HUES64 (cell line): ENCODE data around the gene SRP54.
"Not testable (repeated sequence)": the region's sequence is repeated elsewhere in the genome, so short reads cannot be mapped to it uniquely, and the experiment has no call there.

Experiments used
- H3K27ac ChIP-seq: 2 replicates; pipeline ENCODE4 v1.7.0; 2013; ENCODE audit warnings: low read depth, low read length, inconsistent platforms
- H3K27me3 ChIP-seq: 2 replicates; pipeline ENCODE4 v1.6.1; 2013; ENCODE audit warnings: mild to moderate bottlenecking, low read length; ENCODE audit not compliant: insufficient read depth
- H3K36me3 ChIP-seq: 2 replicates; pipeline ENCODE4 v1.6.1; 2013; ENCODE audit warnings: mild to moderate bottlenecking, low read length; ENCODE audit not compliant: insufficient read depth
- H3K4me1 ChIP-seq: 2 replicates; pipeline ENCODE4 v1.6.1; 2013; ENCODE audit warnings: mild to moderate bottlenecking, low read length, moderate library complexity; ENCODE audit not compliant: insufficient read depth
- H3K4me3 ChIP-seq: 2 replicates; pipeline ENCODE4 v1.5.1; 2013; ENCODE audit warnings: mild to moderate bottlenecking, low read length, moderate library complexity
- H3K9ac ChIP-seq: 2 replicates; pipeline ENCODE4 v1.6.1; 2013; ENCODE audit warnings: mild to moderate bottlenecking, low read depth, low read length
- H3K9me3 ChIP-seq: 2 replicates; pipeline ENCODE4 v1.6.1; 2013; ENCODE audit warnings: low read depth, low read length; ENCODE audit not compliant: insufficient read depth
- WGBS: fragments of 150-250, 120-280 bp; methylation state at CpG from one replicate; pipeline ENCODE4 v1.1.7; 2013; ENCODE audit warnings: missing lambda C conversion rate; 5-methylcytosine and 5-hydroxymethylcytosine counted together

The SRP54 gene

DNA sequence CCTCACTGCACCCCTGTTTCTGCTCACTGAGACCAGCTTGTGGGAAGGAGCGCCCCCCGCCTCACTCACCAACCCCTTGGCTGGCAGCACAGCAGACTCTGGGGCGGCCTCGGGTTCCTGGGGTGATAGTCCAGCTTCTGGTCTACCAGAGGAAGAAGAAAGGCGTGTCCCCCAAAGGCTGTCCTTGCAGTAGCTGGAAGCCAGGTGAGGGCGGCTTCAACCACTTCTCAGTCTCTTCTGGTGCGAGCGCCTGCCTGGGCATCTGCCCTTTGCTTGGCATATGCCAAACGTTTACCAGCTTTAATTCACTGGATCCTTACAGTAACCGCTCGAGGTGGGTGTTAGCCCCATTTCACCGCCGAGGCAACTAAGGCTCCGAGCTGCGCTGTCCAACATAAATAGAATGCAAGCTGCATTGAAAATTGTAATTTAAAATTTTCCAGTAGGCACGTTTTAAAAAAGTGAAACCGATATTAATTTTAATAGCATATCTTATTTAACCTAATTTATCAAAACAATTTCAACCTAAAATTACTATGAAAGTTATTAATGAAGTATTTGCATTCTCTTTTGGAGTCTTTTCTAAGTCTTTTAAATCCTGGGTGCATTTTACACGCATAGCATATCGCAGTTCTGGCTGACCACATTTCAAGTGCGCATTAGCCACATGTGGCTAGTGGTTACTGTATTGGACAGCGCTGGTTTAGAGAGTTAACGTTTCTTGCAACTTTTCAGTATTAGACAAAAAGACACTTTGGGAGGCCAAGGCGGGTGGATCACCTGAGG lies 64.2 kb downstream of the SRP54 start:
- 31% methylated on average over 22 of the region's 23 CpGs for WGBS
- H3K4me1 ChIP-seq = 0 out of 2 replicates have a peak, but pooled peaks cover 3% of the 10 kb centered on the region
- peak overlapping the region; percentile 89; the same call in 1 of the 2 replicates for H3K27ac ChIP-seq
- H3K9me3 ChIP-seq = no peaks in the 10 kb centered on the region
- H3K36me3 ChIP-seq = peaks cover 6% of the 10 kb centered on the region; the same call in 1 of the 2 replicates
- H3K4me3 ChIP-seq = peak overlapping the region; percentile 71
- no peaks in the 10 kb centered on the region for H3K27me3 ChIP-seq
- peak overlapping the region; percentile 90 for H3K9ac ChIP-seq

GRCh38 chr14:35047976-35048513 lies 65.3 kb downstream of the SRP54 start:
- 86% methylated on average over 2 of the region's 4 CpGs for WGBS
- peak overlapping the region; percentile 71; the same call in 1 of the 2 replicates for H3K4me3 ChIP-seq
- peaks cover 6% of the 10 kb centered on the region; the same call in 1 of the 2 replicates for H3K36me3 ChIP-seq
- H3K9ac ChIP-seq = no peak overlapping the region
- H3K4me1 ChIP-seq = 0 out of 2 replicates have a peak, but pooled peaks cover 3% of the 10 kb centered on the region
- H3K27me3 ChIP-seq = no peaks in the 10 kb centered on the region
- H3K27ac ChIP-seq = no peak overlapping the region
- H3K9me3 ChIP-seq = no peaks in the 10 kb centered on the region

DNA sequence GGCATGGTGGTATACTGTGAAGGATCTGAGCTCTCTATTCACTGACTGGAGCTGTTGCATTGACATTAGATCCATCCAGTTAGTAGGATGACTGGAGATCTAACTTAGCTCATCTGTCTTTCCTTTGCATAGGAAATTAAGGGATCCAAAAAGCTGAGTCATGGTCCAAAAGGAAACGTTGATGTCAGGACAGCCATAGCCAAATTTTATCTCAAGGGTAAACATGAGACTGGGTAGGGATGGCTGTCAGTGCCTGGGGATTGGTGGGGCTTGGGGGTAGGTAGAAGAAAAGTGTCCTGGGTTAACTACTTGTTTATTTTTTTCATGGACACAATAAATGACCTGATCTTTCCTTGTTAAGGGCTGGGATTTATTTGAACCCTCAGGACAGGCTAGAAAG lies 67.9 kb downstream of the SRP54 start:
- Histone ChIP-seq H3K4me3 (no peak overlapping the region), H3K4me1 (no peaks in the 10 kb centered on the region), H3K9ac (no peak overlapping the region), H3K36me3 (peaks cover 20% of the 10 kb centered on the region), H3K27me3 (no peaks in the 10 kb centered on the region), H3K27ac (no peak overlapping the region), H3K9me3 (no peaks in the 10 kb centered on the region)
- 86% methylated on average over 1 of the region's 1 CpG for WGBS

GRCh38 chr14:35051796-35052195 lies 69.0 kb downstream of the SRP54 start:
- no peak overlapping the region for H3K9ac ChIP-seq
- no peak overlapping the region for H3K4me3 ChIP-seq
- peaks cover 24% of the 10 kb centered on the region for H3K36me3 ChIP-seq
- no peaks in the 10 kb centered on the region for H3K9me3 ChIP-seq
- H3K27me3 ChIP-seq = no peaks in the 10 kb centered on the region
- no peak overlapping the region for H3K27ac ChIP-seq
- 100% methylated on average over 1 of the region's 1 CpG for WGBS
- H3K4me1 ChIP-seq = no peaks in the 10 kb centered on the region

- no peak overlapping the region for H3K4me3 ChIP-seq
- no peak overlapping the region for H3K27ac ChIP-seq
- no peak overlapping the region for H3K9ac ChIP-seq
- peaks cover 24% of the 10 kb centered on the region for H3K36me3 ChIP-seq
- 91% methylated on average over 2 of the region's 2 CpGs for WGBS
- no peaks in the 10 kb centered on the region for H3K4me1 ChIP-seq
- H3K9me3 ChIP-seq = no peaks in the 10 kb centered on the region
- H3K27me3 ChIP-seq = no peaks in the 10 kb centered on the region
Measured at GRCh38 chr14:35052637-35053036, 69.8 kb downstream of the SRP54 start.

GRCh38 chr14:35061113-35061791 lies 78.5 kb downstream of the SRP54 start:
- Histone ChIP-seq H3K4me1 (peaks cover 16% of the 10 kb centered on the region), H3K27ac (peak overlapping the region; percentile 23; the same call in 1 of the 2 replicates), H3K36me3 (peaks cover 22% of the 10 kb centered on the region)
- not testable (repeated sequence) for H3K9ac ChIP-seq, H3K4me3 ChIP-seq, H3K9me3 ChIP-seq, H3K27me3 ChIP-seq
- 50% methylated on average over 1 of the region's 1 CpG for WGBS

DNA sequence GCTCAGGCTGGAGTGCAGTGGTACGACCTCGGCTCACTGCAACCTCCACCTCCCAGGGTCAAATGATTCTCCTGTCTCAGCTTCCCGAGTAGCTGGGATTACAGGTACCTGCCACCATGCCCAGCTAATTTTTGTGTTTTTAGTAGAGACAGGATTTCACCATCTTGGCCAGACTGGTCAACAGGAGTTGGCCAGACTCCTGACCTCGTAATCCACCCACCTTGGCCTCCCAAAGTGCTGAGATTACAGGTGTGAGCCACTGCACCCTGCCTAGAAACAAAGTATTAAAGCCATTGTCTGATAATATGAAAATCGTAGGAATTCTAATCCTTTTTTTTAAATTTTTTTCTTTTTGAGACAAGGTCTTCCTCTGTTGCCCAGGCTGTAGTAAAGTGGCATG lies 82.9 kb downstream of the SRP54 start:
- H3K9ac ChIP-seq, H3K4me3 ChIP-seq, H3K27me3 ChIP-seq, H3K9me3 ChIP-seq, H3K27ac ChIP-seq: not testable (repeated sequence)
- WGBS = 93% methylated on average over 5 of the region's 5 CpGs
- Histone ChIP-seq H3K36me3 (peaks cover 25% of the 10 kb centered on the region), H3K4me1 (peaks cover 12% of the 10 kb centered on the region)

DNA sequence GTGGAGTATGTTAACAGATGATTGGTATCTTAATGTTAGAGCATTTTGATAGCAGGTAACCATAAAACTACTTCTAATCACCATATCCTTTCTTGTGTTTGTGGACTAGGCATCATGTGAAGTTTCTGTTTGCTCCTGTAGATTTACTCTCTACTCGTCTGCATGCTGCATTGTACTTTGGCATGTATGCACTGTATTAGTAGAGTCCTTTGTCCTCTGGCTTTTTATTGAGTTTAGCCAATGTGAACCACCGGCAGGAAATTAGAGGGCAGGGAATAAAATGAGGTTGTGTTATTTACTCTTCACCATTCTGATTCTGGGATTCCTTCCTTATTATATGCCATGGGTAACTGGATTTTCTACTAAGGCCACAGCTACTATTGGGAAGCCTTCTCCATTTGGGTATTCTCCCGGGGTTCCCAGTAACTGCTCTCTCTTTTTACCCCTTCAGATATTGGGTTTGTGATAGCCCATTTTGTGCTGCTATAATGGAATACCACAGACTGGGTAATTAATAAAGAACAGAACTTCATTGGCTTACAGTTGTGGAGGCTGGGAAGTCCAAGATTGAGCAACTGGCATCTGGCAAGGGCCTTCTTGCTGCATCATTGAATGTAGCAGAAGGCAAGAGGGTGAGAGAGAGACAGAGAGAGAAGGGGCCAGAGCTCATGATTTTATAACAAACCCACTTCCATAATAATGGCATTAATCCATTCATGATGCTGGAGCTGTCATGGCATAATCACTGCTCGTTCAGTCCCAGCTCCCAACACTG lies 85.6 kb downstream of the SRP54 start:
- WGBS = 95% methylated on average over 4 of the region's 4 CpGs
- no peaks in the 10 kb centered on the region for H3K4me1 ChIP-seq
- H3K9me3 ChIP-seq = no peaks in the 10 kb centered on the region
- H3K27ac ChIP-seq = no peak overlapping the region
- H3K9ac ChIP-seq = no peak overlapping the region
- no peaks in the 10 kb centered on the region for H3K27me3 ChIP-seq
- H3K4me3 ChIP-seq = no peak overlapping the region
- H3K36me3 ChIP-seq = peaks cover 18% of the 10 kb centered on the region

DNA sequence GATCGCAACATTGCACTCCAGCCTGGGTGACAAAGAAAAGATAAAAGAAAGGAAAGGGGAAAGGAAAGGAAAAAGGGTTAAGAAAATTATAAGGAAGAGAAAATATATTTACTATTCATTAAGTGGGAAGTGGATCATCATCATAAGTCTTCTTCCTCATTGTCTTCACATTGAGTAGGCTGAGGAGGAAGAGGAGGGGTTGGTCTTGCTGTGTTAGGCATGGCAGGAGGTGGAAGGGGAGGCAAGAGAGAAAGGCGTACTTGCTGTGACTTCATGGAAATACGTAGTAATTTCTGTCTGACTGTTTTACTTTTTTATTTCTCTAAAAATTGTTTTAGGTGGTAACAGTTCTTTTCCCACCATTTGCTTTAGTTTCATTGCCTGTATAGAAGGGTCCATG lies 89.4 kb downstream of the SRP54 start:
- H3K4me1 ChIP-seq = no peaks in the 10 kb centered on the region
- no peak overlapping the region for H3K27ac ChIP-seq
- H3K4me3 ChIP-seq = no peak overlapping the region
- H3K36me3 ChIP-seq = peaks cover 22% of the 10 kb centered on the region
- no peak overlapping the region for H3K9ac ChIP-seq
- H3K9me3 ChIP-seq = no peaks in the 10 kb centered on the region
- H3K27me3 ChIP-seq = no peaks in the 10 kb centered on the region
- WGBS = 94% methylated on average over 3 of the region's 3 CpGs

DNA sequence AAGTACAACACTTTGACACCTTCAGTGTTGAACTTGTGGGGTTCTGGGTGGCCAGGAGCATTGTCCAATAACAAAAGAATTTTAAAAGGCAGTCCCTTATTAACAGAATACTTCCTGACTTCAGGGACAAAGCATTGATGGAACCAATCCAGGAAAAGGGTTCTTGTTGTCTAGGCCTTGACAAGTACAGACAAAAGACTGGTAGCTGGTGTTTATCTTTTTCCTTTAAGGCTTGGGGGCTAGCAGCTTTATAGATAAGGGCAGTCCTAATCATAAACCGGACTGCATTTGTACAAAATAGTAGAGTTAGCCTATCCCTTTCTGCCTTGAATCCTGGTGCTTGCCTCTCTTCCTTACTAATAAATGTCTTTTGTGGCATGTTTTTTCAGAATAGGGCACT lies 90.7 kb downstream of the SRP54 start:
- H3K36me3 ChIP-seq = peaks cover 22% of the 10 kb centered on the region
- no peak overlapping the region for H3K4me3 ChIP-seq
- H3K9ac ChIP-seq = no peak overlapping the region
- no peaks in the 10 kb centered on the region for H3K4me1 ChIP-seq
- no peaks in the 10 kb centered on the region for H3K9me3 ChIP-seq
- H3K27me3 ChIP-seq = no peaks in the 10 kb centered on the region
- H3K27ac ChIP-seq = no peak overlapping the region
- WGBS = 83% methylated on average over 1 of the region's 1 CpG

DNA sequence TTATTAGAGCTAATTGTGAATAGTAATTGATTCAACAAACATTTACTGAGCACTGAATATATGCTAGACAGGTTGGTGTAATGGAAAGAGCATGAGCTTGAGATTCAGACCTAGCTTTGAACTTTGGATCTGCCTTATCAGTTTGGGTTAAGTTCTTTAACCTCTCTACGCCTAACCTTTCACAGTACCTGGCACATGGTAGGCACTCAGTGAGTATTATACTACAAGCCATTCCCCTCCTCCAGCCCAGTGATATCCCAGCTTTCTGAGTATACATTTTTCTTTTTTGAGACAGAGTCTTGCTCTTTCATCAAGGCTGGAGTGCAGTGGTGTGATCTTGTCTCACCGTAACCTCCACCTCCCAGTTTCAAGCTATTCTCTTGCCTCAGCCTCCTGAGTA lies 95.3 kb downstream of the SRP54 start:
- 98% methylated on average over 2 of the region's 2 CpGs for WGBS
- Histone ChIP-seq H3K9ac (no peak overlapping the region), H3K27ac (no peak overlapping the region), H3K4me1 (no peaks in the 10 kb centered on the region), H3K9me3 (no peaks in the 10 kb centered on the region), H3K4me3 (no peak overlapping the region), H3K27me3 (no peaks in the 10 kb centered on the region), H3K36me3 (peaks cover 55% of the 10 kb centered on the region)
